C4-2B (cell line): ENCODE measurements around the gene SKIC2.

ENCODE experiments used
- CTCF ChIP-seq: fragments of 450-650 bp; conservative IDR thresholded peaks from 2 replicates; pipeline ENCODE4 v1.5.1; 2017; ENCODE audit warnings: mild to moderate bottlenecking
- ZFX ChIP-seq: fragments of 450-650 bp; IDR thresholded peaks from 2 replicates; pipeline ENCODE4 v1.6.1; 2017

GRCh38 chr6:31911826-31912585, 47.0 kb upstream of the SKIC2 start:
- TF ChIP-seq CTCF: no peak
- no peak for TF ChIP-seq ZFX
